Tibial artery (tissue), 4 donors: ENCODE results near the gene PPARG.
"Not testable (repeated sequence)": the region's sequence is repeated elsewhere in the genome, so short reads cannot be mapped to it uniquely, and the experiment has no call there.

Experiments used
- DNase-seq, 2 donors: peaks; one replicate each; pipeline ENCODE4 v3.0.0-alpha.2; 2019
- H3K27ac ChIP-seq, 2 donors: fragments of 200-600 bp; sonication (generic) in 1 of 2; 1 replicate in 1 of 2; 2 replicates in 1 of 2; pipeline ENCODE4 v1.5.1; 2018 to 2019; ENCODE audit warnings: mild to moderate bottlenecking in 1 of 2
- H3K27me3 ChIP-seq, 2 donors: fragments of 200-600 bp; sonication (generic) in 1 of 2; one replicate each; pipeline versions ENCODE4 v1.5.1 to v1.6.0; 2016 to 2019
- H3K36me3 ChIP-seq, 3 donors: fragments of 200-600 bp; sonication (generic) in 2 of 3; one replicate each; pipeline ENCODE4 v1.5.1; 2016 to 2019; ENCODE audit warnings: mild to moderate bottlenecking in 2 of 3
- H3K4me1 ChIP-seq, 4 donors: fragments of 200-600 bp; sonication (generic) in 2 of 4; 1 replicate in 3 of 4; 2 replicates in 1 of 4; pipeline ENCODE4 v1.5.1; 2016 to 2019
- H3K4me3 ChIP-seq, 2 donors: fragments of 200-600 bp; sonication (generic) in 1 of 2; 1 replicate in 1 of 2; 2 replicates in 1 of 2; pipeline ENCODE4 v1.5.1; 2018 to 2019; ENCODE audit warnings: mild to moderate bottlenecking in 2 of 2
- H3K9me3 ChIP-seq, 3 donors: fragments of 200-600 bp; sonication (generic) in 1 of 3; one replicate each; pipeline ENCODE4 v1.5.1; 2016 to 2019
- intact Hi-C: fragments of 100-400 bp; cut with DNase I; formaldehyde crosslinking; loops from one replicate; pipeline ENCODE4 v1.15.0; 2023; ENCODE audit warnings: low total_unique reads
- TF ChIP-seq, protein P1 (sequence below), 2 experiments: fragments of 200-600 bp in 1 of 2; fragments of 450-650 bp in 1 of 2; IDR thresholded peaks; one replicate each; pipeline ENCODE4 v1.5.1; 2017 to 2019; ENCODE audit warnings: antibody characterized with exemption in 2 of 2, mild to moderate bottlenecking in 1 of 2, moderate library complexity in 1 of 2

The PPARG gene

DNA sequence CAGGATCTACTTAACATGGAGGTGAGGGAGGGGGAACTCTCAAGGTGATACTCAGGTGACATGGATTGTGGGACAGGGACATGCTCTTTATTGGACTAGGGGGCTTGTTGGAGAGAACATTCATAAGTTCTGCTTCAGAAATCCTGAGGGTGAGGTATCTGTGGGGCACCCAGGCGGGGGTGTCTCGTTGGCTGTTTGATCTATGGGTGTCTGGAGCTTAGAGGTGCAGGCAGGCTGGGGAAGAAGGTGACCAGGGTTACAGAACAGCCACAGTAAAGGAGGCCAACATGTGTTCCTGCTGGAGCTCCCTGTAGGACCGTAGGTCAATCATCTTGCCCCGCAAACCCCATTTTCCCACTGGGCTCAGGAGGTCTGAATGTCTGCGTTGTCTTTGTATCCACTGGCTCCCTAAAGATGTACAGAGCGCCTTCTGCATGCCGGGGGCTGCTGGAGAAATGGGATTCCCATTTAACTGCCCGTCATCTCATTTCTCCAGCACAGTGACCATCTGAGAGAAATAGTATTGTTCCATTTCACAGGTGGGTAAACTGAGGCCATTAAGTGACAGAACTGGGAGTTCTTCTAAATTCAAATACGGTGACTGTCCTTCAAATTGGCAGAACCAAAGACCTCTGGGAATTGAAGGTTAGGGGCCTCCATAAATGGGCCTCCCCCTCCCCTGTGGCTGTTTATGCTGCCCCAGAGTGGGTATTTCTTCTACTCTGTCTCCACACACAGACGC is 155.1 kb downstream of the PPARG start:
- no peaks in the 10 kb centered on the region for H3K36me3 ChIP-seq
- H3K9me3 ChIP-seq: no peaks in the 10 kb centered on the region
- TF ChIP-seq, protein P1, sequence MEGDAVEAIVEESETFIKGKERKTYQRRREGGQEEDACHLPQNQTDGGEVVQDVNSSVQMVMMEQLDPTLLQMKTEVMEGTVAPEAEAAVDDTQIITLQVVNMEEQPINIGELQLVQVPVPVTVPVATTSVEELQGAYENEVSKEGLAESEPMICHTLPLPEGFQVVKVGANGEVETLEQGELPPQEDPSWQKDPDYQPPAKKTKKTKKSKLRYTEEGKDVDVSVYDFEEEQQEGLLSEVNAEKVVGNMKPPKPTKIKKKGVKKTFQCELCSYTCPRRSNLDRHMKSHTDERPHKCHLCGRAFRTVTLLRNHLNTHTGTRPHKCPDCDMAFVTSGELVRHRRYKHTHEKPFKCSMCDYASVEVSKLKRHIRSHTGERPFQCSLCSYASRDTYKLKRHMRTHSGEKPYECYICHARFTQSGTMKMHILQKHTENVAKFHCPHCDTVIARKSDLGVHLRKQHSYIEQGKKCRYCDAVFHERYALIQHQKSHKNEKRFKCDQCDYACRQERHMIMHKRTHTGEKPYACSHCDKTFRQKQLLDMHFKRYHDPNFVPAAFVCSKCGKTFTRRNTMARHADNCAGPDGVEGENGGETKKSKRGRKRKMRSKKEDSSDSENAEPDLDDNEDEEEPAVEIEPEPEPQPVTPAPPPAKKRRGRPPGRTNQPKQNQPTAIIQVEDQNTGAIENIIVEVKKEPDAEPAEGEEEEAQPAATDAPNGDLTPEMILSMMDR (IDR thresholded peaks at IDR 0.05): no peak
- intact Hi-C loops: no loop called here
- H3K27ac ChIP-seq: no peak overlapping the region
- no peak for DNase-seq
- H3K27me3 ChIP-seq: peaks cover 0 to 33% of the 10 kb centered on the region in 2 donors
- peaks cover 0 to 12% (median 2%) of the 10 kb centered on the region in 4 donors for H3K4me1 ChIP-seq
- H3K4me3 ChIP-seq: no peak overlapping the region

DNA sequence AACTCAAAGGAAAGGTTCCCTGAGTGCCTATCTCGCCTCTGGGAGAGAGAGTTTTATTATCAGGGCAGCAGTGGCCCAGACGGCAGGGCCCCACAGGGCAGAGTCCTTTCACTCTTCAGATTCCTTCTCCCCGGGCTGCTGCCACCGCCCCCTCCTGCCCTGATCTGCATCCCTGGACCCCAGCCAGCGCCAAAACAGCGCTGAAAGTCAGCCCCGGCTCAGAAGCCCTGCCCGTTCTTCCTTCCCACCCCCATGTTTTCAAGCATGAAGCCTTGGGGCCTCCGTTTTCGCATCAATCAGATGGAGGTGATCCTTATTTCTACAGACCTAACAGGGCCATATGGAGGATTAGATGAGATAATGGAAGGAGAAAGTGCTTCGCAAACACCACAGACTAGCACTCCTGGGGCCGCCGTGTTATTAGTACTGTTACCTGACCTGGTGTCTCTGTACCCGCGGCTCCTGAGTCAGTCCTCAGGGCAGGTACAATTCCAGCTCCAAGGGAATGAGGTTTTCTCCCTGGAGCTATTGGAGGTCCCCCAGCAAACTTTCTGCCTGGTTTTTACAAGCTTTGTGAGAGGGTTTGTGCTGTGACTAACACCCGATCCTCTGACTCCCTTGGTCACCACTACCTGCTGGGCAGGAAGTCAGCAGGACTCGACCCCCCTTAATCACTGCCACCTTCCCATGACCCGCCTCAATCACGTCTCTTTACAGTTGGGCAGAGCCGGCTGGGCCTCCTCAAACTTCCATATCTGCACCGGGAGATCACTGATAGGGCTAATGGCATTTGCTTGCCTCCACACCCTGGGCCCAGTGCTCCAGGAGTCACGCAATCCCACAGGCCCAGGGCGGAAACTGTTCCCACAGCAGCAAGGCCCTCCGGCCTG is 156.0 kb downstream of the PPARG start:
- DNase-seq: no peak
- H3K36me3 ChIP-seq: no peaks in the 10 kb centered on the region
- peaks cover 0 to 33% of the 10 kb centered on the region in 2 donors for H3K27me3 ChIP-seq
- TF ChIP-seq, protein P1 (IDR thresholded peaks at IDR 0.05): no peak
- H3K4me1 ChIP-seq: peaks cover 0 to 8% (median 2%) of the 10 kb centered on the region in 4 donors
- no peak overlapping the region for H3K4me3 ChIP-seq
- H3K27ac ChIP-seq: no peak overlapping the region
- H3K9me3 ChIP-seq: no peaks in the 10 kb centered on the region
- intact Hi-C loops: no loop called here

GRCh38 chr3:12445523-12446240 is 156.8 kb downstream of the PPARG start:
- TF ChIP-seq, protein P1 (IDR thresholded peaks at IDR 0.05): no peak
- DNase-seq: no peak
- H3K4me1 ChIP-seq: peaks cover 0 to 7% (median 2%) of the 10 kb centered on the region in 4 donors
- intact Hi-C loops: no loop called here
- H3K9me3 ChIP-seq: no peaks in the 10 kb centered on the region
- H3K4me3 ChIP-seq: no peak overlapping the region
- H3K27ac ChIP-seq: no peak overlapping the region
- H3K36me3 ChIP-seq: no peaks in the 10 kb centered on the region
- H3K27me3 ChIP-seq: peaks cover 0 to 33% of the 10 kb centered on the region in 2 donors

DNA sequence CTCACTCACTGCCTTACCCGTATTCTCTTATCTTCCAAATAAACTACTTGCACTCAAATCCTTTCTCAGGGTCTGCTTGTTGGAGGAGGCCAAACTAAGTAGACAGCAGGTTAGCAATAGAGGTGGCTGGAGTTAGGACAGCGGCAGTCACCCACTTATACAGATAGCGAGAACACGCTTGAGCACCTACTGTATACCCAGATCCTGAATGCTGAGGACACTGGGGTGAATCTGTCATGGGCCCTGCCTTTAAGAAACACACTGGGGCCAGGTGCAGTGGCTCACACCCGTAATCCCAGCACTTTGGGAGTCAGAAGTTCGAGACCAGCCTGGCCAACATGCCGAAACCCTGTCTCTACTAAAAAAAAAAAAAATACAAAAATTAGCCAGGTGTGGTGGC is 157.4 kb downstream of the PPARG start:
- no peak overlapping the region for H3K27ac ChIP-seq
- intact Hi-C loops: no loop called here
- DNase-seq: no peak
- no peak overlapping the region for H3K4me3 ChIP-seq
- peaks cover 0 to 2% (median 0%) of the 10 kb centered on the region in 3 donors for H3K9me3 ChIP-seq
- no peaks in the 10 kb centered on the region for H3K36me3 ChIP-seq
- H3K27me3 ChIP-seq: peaks cover 0 to 33% of the 10 kb centered on the region in 2 donors
- H3K4me1 ChIP-seq: peaks cover 0 to under 1% (median 0%) of the 10 kb centered on the region in 4 donors
- TF ChIP-seq, protein P1 (IDR thresholded peaks at IDR 0.05): no peak

DNA sequence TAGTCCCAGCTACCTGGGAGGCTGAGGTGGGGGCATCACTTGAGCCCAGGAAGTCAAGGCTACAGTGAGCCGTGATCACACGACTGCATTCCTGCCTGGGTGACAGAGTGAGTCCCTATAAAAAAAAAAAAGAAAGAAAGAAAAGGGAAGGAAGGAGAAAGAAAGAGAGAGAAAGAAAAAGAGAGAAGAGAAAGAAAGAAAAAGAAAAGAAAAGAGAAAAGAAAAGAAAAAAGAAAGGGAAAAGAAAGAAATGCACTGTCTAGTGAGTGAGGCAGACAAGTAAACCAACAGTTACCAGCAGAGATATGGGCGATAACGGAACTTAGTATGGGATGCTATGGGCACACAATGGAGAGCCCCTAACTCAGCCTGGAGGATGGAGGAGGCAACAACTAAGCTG is 158.2 kb downstream of the PPARG start:
- DNase-seq: no peak
- peaks cover 0 to 5% (median 0%) of the 10 kb centered on the region in 3 donors for H3K9me3 ChIP-seq
- no peaks in the 10 kb centered on the region for H3K36me3 ChIP-seq
- H3K4me1 ChIP-seq: no peaks in the 10 kb centered on the region
- H3K27ac ChIP-seq: no peak overlapping the region
- H3K4me3 ChIP-seq: no peak overlapping the region
- intact Hi-C loops: no loop called here
- TF ChIP-seq, protein P1 (IDR thresholded peaks at IDR 0.05): no peak
- peaks cover 0 to 27% of the 10 kb centered on the region in 2 donors for H3K27me3 ChIP-seq

DNA sequence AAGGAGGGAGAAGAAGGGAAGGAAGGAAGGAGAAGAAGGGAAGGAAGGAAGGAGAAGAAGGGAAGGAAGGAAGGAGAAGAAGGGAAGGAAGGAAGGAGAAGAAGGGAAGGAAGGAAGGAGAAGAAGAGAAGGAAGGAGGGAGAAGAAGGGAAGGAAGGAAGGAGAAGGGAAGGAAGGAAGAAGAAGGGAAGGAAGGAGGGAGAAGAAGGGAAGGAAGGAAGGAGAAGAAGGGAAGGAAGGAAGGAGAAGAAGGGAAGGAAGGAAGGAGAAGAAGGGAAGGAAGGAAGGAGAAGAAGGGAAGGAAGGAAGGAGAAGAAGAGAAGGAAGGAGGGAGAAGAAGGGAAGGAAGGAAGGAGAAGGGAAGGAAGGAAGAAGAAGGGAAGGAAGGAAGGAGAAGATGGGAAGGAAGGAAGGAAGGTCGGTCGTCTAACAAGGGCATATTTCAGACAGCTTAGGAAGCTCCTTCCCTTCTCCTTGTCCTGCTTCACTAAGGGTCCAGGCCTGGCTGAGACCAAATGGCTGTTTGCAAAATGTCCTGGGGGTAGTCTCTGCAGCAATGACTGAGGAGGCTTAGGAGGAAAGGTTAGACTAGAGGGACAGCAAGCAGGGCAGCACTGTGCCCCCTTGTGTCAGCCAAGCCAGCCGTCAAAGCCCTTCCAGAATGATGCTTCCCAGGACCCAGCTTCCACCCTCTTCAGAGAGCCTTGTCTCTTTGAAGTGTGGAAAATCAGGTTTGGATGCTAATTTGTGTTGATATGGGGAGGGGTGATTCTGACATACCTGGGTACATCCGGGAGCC is 159.7 kb downstream of the PPARG start:
- H3K4me1 ChIP-seq, H3K9me3 ChIP-seq, H3K36me3 ChIP-seq, H3K27ac ChIP-seq, H3K4me3 ChIP-seq, intact Hi-C loops: not testable (repeated sequence)
- peak in 1 of 2 donors; percentile 9 for DNase-seq
- H3K27me3 ChIP-seq: peaks cover 0 to 18% of the 10 kb centered on the region in 2 donors
